Fibroblast of mammary gland (primary cell): ENCODE measurements around the gene TSC22D1.

ENCODE experiments used
- DNase-seq: peaks from one replicate; pipeline ENCODE4 v3.0.0-alpha.2; 2010; ENCODE audit warnings: low read depth
- H3K4me3 ChIP-seq: 2 replicates; pipeline ENCODE4 v1.5.1; 2011; ENCODE audit warnings: low read depth, mild to moderate bottlenecking, low read length, moderate library complexity; ENCODE audit not compliant: control insufficient read depth
- CTCF ChIP-seq: conservative IDR thresholded peaks from 2 replicates; pipeline ENCODE4 v1.5.1; 2011; ENCODE audit warnings: low read depth, low read length, inconsistent platforms; ENCODE audit not compliant: control insufficient read depth, insufficient read depth

The TSC22D1 gene

DNA sequence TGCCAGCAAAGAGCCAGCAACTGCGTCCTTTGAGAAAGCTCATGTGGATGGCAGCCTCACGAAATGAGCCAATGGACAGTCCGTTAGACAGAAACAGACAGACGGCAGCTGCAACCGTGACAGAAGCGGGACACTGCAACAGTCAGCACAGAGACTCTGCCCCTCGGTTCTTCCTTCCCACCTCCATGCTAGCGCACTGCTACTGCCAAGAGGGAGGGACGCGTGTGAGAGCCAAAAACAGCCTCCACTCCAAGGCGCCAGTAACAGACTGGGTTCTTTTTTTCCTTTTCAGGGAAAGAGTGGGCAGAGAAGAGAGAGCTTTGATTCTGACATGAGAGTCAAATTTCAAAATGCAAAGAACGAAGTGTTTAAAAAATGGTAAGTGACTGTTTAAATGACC lies 125.0 kb downstream of the TSC22D1 start:
- H3K4me3 ChIP-seq = no peak overlapping the region
- DNase-seq = no peak
- TF ChIP-seq CTCF = no peak

DNA sequence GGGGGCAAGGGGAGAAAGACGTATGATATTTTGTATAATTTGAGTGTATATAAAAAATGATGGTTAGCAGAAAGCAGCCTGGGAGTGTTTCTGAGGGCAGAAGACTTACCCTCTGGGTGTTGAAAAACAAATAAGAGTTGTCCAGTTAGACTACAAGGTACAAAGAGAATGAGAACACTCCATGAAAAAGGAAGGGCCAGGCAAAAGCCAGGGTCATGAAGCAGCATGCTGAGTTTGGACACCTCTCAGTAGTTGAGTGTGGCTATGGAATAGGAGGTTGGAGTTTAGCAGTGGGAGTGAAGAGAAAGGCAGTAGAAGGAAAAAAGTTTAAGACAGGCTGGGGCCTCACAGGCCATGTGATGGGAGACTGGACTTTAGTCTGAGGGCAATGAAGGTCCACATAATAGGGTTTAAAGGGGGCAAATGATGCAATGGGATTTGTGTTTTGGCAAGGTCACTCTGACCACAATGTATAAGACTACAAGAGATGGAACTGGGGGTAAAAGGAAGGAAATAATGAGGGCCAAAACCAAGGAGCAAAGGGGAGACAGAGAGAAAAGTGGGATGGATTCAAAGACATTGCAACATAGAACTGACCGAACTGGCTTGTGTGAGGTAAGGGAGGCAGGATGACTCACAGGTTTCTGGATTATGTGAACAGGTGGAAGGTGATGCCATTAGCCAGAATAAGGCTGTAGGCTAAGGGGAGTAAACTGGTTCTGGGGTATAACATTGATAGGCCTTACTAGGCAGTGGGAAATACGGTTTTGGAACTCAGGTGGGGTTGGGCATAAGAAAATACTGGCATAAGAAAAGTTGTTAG lies 125.9 kb downstream of the TSC22D1 start:
- DNase-seq = no peak
- TF ChIP-seq CTCF = no peak

GRCh38 chr13:44448875-44449274 lies 127.3 kb downstream of the TSC22D1 start:
- no peak overlapping the region for H3K4me3 ChIP-seq
- no peak for TF ChIP-seq CTCF
- DNase-seq = no peak

More for the DNA sequence above, 125.9 kb downstream of the TSC22D1 start:
- H3K4me3 ChIP-seq = no peak overlapping the region

DNA sequence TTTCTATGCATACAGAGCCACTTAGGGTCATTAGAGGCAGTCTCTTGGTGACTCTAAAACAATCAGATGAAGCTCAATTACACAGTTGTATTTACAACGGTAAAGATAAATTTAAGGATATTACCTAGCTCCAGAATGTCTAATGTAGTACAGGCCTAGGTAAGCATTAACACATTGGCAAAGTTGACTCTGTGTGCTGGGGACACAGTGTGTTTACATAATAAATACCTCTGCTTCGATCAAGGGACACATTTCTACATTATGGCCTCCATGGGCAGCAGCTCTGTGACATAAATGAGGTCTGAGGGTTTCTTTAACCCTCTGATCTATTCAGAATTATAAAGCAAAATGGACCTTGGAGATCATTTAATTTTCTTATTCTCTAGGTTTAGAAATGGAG lies 127.8 kb downstream of the TSC22D1 start:
- TF ChIP-seq CTCF = no peak

GRCh38 chr13:44447783-44448321 lies 128.3 kb downstream of the TSC22D1 start:
- H3K4me3 ChIP-seq = no peak overlapping the region
- no peak for TF ChIP-seq CTCF
- DNase-seq = no peak

More for the DNA sequence above, 127.8 kb downstream of the TSC22D1 start:
- DNase-seq = no peak
- H3K4me3 ChIP-seq = no peak overlapping the region

- TF ChIP-seq CTCF = no peak
- no peak overlapping the region for H3K4me3 ChIP-seq
- DNase-seq = no peak
These were observed 136.0 kb downstream of the TSC22D1 start for GRCh38 chr13:44440046-44440608.
